DOHH2 (cell line): ENCODE measurements around the gene TSSK1B.

ENCODE experiments used
- CTCF ChIP-seq: fragments of 200-600 bp; sonication (generic); IDR thresholded peaks from one replicate; pipeline ENCODE4 v1.5.1; 2014; ENCODE audit warnings: antibody characterized with exemption, mild to moderate bottlenecking, low read depth, low read length; ENCODE audit not compliant: poor library complexity, severe bottlenecking
- EZH2phosphoT487 ChIP-seq: fragments of 200-600 bp; sonication (generic); IDR thresholded peaks from 2 replicates; pipeline ENCODE4 v1.6.1; 2017; ENCODE audit warnings: borderline replicate concordance, mild to moderate bottlenecking, antibody characterized with exemption, low read length, moderate library complexity, mixed read lengths

- TF ChIP-seq CTCF: no peak
- no peak for TF ChIP-seq EZH2phosphoT487
These were observed 8.9 kb downstream of the TSSK1B start for GRCh38 chr5:113425909-113426308.
